ENCODE measurements around the gene RAP1GDS1.

Gene RAP1GDS1

GRCh38 chr4:98484031-98484430 is 222.8 kb downstream of the RAP1GDS1 start:
- Mint-ChIP-seq H3K36me3 (ENCODE audit: insufficient read depth) (peaks cover 2% of the 10 kb centered on the region), H3K27ac (ENCODE audit: low read depth) (no peak overlapping the region), H3K4me1 (peaks cover 60% of the 10 kb centered on the region), H3K27me3 (no peaks in the 10 kb centered on the region), H3K9me3 (no peaks in the 10 kb centered on the region), H3K4me3 (no peak overlapping the region)
- no peak for ATAC-seq (replicated peaks; ENCODE audit: extremely low read depth, poor library complexity, severe bottlenecking)
- no peak for DNase-seq (ENCODE audit: low spot score in 2 of 2)

- H3K9me3 Mint-ChIP-seq = no peaks in the 10 kb centered on the region
- H3K27ac Mint-ChIP-seq (ENCODE audit: low read depth) = no peak overlapping the region
- H3K36me3 Mint-ChIP-seq (ENCODE audit: insufficient read depth) = peaks cover 2% of the 10 kb centered on the region
- H3K27me3 Mint-ChIP-seq = no peaks in the 10 kb centered on the region
- peaks cover 62% of the 10 kb centered on the region for H3K4me1 Mint-ChIP-seq
- no peak overlapping the region for H3K4me3 Mint-ChIP-seq
- DNase-seq (ENCODE audit: low spot score in 2 of 2) = no peak
- no peak for ATAC-seq (replicated peaks; ENCODE audit: extremely low read depth, poor library complexity, severe bottlenecking)
Observed at GRCh38 chr4:98485816-98486345, 224.7 kb downstream of the RAP1GDS1 start.

GRCh38 chr4:98490251-98490650 is 229.1 kb downstream of the RAP1GDS1 start:
- no peak for ATAC-seq (replicated peaks; ENCODE audit: extremely low read depth, poor library complexity, severe bottlenecking)
- no peak overlapping the region for H3K27ac Mint-ChIP-seq (ENCODE audit: low read depth)
- peaks cover 41% of the 10 kb centered on the region for H3K4me1 Mint-ChIP-seq
- no peaks in the 10 kb centered on the region for H3K27me3 Mint-ChIP-seq
- DNase-seq (ENCODE audit: low spot score in 2 of 2) = no peak
- no peaks in the 10 kb centered on the region for H3K36me3 Mint-ChIP-seq (ENCODE audit: insufficient read depth)
- H3K4me3 Mint-ChIP-seq = no peak overlapping the region
- H3K9me3 Mint-ChIP-seq = no peaks in the 10 kb centered on the region

- no peak overlapping the region for H3K27ac Mint-ChIP-seq (ENCODE audit: low read depth)
- H3K27me3 Mint-ChIP-seq = no peaks in the 10 kb centered on the region
- no peak for DNase-seq (ENCODE audit: low spot score in 2 of 2)
- no peaks in the 10 kb centered on the region for H3K36me3 Mint-ChIP-seq (ENCODE audit: insufficient read depth)
- ATAC-seq (replicated peaks; ENCODE audit: extremely low read depth, poor library complexity, severe bottlenecking) = no peak
- no peaks in the 10 kb centered on the region for H3K9me3 Mint-ChIP-seq
- no peak overlapping the region for H3K4me3 Mint-ChIP-seq
- peaks cover 40% of the 10 kb centered on the region for H3K4me1 Mint-ChIP-seq
Observed at GRCh38 chr4:98491899-98492559, 230.8 kb downstream of the RAP1GDS1 start.

- no peak for DNase-seq (ENCODE audit: low spot score in 2 of 2)
- no peak for ATAC-seq (replicated peaks; ENCODE audit: extremely low read depth, poor library complexity, severe bottlenecking)
- Mint-ChIP-seq H3K4me3 (no peak overlapping the region), H3K4me1 (peaks cover 41% of the 10 kb centered on the region), H3K9me3 (no peaks in the 10 kb centered on the region), H3K27ac (ENCODE audit: low read depth) (no peak overlapping the region), H3K36me3 (ENCODE audit: insufficient read depth) (no peaks in the 10 kb centered on the region), H3K27me3 (no peaks in the 10 kb centered on the region)
Observed at GRCh38 chr4:98493296-98493695, 232.1 kb downstream of the RAP1GDS1 start.
